Calu3 (cell line): ENCODE measurements around the gene CTAGE4. TPM values are rescaled to one million over a fixed set of nuclear protein-coding genes. Genes with fewer than 3 reads are reported as not detected.
A peak's percentile ranks its signal among the peaks of the same experiment; 100 is the strongest.
"Not testable (repeated sequence)": the region's sequence is repeated elsewhere in the genome, so short reads cannot be mapped to it uniquely, and the experiment has no call there.

Experiments used
- BruUV-seq: library from RNA; stranded (reverse); fragments of 400-500 nt; replicated peaks from 2 replicates; lab custom pipeline; 2021; lab: Mats Ljungman, UMichigan
- CTCF ChIA-PET: fragments of 300-600 bp; sonication (Branson Sonifier 250); formaldehyde crosslinking; loops from one replicate; lab custom pipeline; 2022; ENCODE audit warnings: antibody characterized with exemption; lab: Charles Lee
- DNase-seq: peaks from one replicate; pipeline ENCODE4 v3.0.0; 2022
- H3K27ac Mint-ChIP-seq: one replicate; pipeline ENCODE4 v1.8.0; 2022; ENCODE audit warnings: mixed read lengths; ENCODE audit not compliant: unreplicated experiment
- H3K27me3 Mint-ChIP-seq: one replicate; pipeline ENCODE4 v1.8.0; 2022; ENCODE audit warnings: mixed read lengths; ENCODE audit not compliant: unreplicated experiment
- H3K36me3 Mint-ChIP-seq: one replicate; pipeline ENCODE4 v1.8.0; 2022; ENCODE audit warnings: mild to moderate bottlenecking, moderate library complexity, mixed read lengths; ENCODE audit not compliant: insufficient read depth, unreplicated experiment
- H3K4me1 Mint-ChIP-seq: one replicate; pipeline ENCODE4 v1.8.0; 2022; ENCODE audit warnings: mild to moderate bottlenecking, low read depth, mixed read lengths; ENCODE audit not compliant: unreplicated experiment
- H3K4me3 Mint-ChIP-seq: one replicate; pipeline ENCODE4 v1.8.0; 2022; ENCODE audit warnings: mild to moderate bottlenecking, low read depth, moderate library complexity, mixed read lengths; ENCODE audit not compliant: unreplicated experiment
- H3K9me3 Mint-ChIP-seq: one replicate; pipeline ENCODE4 v1.8.0; 2022; ENCODE audit warnings: low read depth, mixed read lengths; ENCODE audit not compliant: unreplicated experiment
- CTCF ChIP-seq: fragments of 200-600 bp; IDR thresholded peaks from one replicate; pipeline ENCODE4 v1.8.0; 2022; ENCODE audit warnings: antibody characterized with exemption; ENCODE audit not compliant: unreplicated experiment
- intact Hi-C: fragments of 100-400 bp; cut with micrococcal nuclease; formaldehyde crosslinking; loops from one replicate; pipeline ENCODE4 v1.10.0; 2022; ENCODE audit not compliant: unreplicated experiment
- total RNA-seq: library from RNA; stranded (reverse); gene quantifications from 2 replicates; pipeline ENCODE4 v1.2.3, GENCODE V29; 2022

Gene CTAGE4
- total RNA-seq, 1 experiment from 2014 or later, result 20.7 TPM

GRCh38 chr7:144174613-144175012 is 8.7 kb upstream of the CTAGE4 start:
- no peak for TF ChIP-seq CTCF
- no peak for DNase-seq
- no peaks in the 10 kb centered on the region for H3K36me3 Mint-ChIP-seq
- H3K27ac Mint-ChIP-seq, result no peak overlapping the region
- CTCF ChIA-PET, result no interaction called here
- no peaks in the 10 kb centered on the region for H3K27me3 Mint-ChIP-seq
- H3K9me3 Mint-ChIP-seq, result no peaks in the 10 kb centered on the region
- H3K4me3 Mint-ChIP-seq, result no peak overlapping the region
- H3K4me1 Mint-ChIP-seq, result no peaks in the 10 kb centered on the region
- BruUV-seq, result no TSS peak
- intact Hi-C loops, result loop anchor here (5.0 kb wide), 1 partner anchor 263 kb away; no protein-coding TSS in a partner anchor

GRCh38 chr7:144178380-144179164 is 4.7 kb upstream of the CTAGE4 start:
- H3K36me3 Mint-ChIP-seq, BruUV-seq, H3K4me1 Mint-ChIP-seq, DNase-seq, H3K27me3 Mint-ChIP-seq, H3K4me3 Mint-ChIP-seq, H3K27ac Mint-ChIP-seq, H3K9me3 Mint-ChIP-seq: not testable (repeated sequence)
- CTCF ChIA-PET, result interaction anchor here (0.7 kb wide), 1 partner anchor 276 kb away, joined by 3 read pairs; the partner anchor contains the start of gene TCAF1
- intact Hi-C loops, result loop anchor here (5.0 kb wide), 1 partner anchor 259 kb away; no protein-coding TSS in a partner anchor

DNA sequence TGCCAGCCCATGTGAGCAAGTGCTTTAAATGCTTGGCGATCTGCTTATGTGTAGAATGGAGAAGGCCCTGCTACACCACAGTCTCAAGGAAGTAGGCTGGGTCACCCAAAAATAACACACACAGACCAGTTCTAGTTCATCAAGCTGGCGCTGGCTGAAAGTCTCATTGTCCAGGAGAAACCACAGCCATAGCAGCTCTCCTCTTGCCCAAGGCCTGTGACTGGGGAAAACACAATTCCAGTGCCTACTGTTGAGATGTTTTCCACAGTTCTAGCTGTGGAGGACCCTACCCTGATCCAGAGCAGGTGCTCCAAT is 4.1 kb upstream of the CTAGE4 start:
- not testable (repeated sequence) for BruUV-seq

DNA sequence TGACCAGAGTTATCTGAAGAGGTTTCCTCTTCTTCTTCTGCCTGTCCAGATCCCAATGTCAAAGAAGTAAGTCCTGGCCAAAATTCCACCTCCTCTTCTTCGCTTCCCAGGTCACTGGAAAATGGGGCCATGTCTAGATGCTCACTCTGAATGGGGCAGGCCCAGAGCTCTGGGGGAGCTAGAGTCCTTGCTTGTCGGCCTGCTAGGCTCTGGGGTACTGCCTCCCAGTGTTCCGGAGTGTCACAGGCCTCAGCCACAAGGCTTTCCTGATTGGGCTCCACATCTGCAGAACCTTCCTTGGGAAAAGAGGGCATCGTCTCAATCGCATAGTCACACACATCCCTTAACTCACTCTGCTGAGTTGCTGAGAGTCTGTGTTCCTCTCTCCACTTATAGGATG is 4.6 kb downstream of the CTAGE4 start:
- CTCF ChIA-PET, BruUV-seq: not testable (repeated sequence)

More for the DNA sequence above, 4.1 kb upstream of the CTAGE4 start:
- H3K9me3 Mint-ChIP-seq, CTCF ChIA-PET, DNase-seq, H3K27me3 Mint-ChIP-seq, H3K4me3 Mint-ChIP-seq, H3K4me1 Mint-ChIP-seq, H3K27ac Mint-ChIP-seq, H3K36me3 Mint-ChIP-seq: not testable (repeated sequence)
- intact Hi-C loops, result loop anchor here (5.0 kb wide), 1 partner anchor 258 kb away; no protein-coding TSS in a partner anchor

DNA sequence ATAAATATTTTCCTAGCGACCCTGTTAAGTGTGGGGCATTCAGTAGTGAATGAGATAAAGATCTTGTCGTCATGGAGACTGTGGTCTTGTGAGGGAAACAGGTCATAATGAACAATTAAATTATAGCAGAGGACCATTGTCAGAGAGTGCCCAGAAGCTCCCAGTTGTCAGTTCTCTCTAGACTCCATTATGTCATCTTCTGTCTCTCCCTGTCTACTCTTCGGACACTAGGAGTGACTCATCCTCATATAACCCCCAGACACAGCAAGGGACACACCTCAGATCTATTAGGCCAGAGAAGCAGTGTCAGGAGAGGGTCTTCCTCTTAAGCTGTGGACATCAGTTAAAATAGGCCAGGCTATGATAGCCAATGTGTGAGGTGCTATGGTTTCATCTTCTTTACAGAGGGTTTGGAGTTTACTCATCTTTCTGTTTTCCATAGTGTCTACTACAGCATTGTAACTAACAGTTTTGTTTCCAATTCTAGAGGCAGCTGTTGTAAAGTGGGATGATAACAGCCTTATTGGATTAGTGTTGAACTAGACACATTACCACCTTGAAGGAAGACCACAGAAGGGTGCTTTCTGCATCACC is 5.4 kb downstream of the CTAGE4 start:
- H3K4me1 Mint-ChIP-seq, H3K27ac Mint-ChIP-seq, DNase-seq, H3K4me3 Mint-ChIP-seq, CTCF ChIA-PET, intact Hi-C loops, H3K27me3 Mint-ChIP-seq, BruUV-seq, H3K36me3 Mint-ChIP-seq, H3K9me3 Mint-ChIP-seq: not testable (repeated sequence)

More for the DNA sequence above, 4.6 kb downstream of the CTAGE4 start:
- H3K4me3 Mint-ChIP-seq, DNase-seq, H3K9me3 Mint-ChIP-seq, H3K27me3 Mint-ChIP-seq, H3K27ac Mint-ChIP-seq, H3K36me3 Mint-ChIP-seq, H3K4me1 Mint-ChIP-seq, intact Hi-C loops: not testable (repeated sequence)

DNA sequence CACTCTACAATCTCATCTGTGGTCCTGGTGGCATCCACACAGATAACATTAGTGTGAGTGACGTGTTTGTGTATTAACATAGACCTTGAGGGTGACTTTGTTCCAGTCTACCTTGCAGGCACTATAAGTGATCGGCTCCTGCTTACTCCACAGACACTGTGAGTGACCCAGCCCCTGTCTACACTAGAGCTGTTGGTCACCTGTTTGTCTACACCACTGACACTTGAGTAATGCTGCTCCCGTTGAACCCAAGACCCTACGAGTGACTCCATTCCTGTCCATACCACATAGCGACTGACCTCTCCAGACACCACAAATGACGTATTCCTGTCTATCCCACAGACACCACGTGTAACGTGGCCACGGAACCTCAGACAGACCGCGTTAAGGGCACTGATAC is 10.5 kb downstream of the CTAGE4 start:
- CTCF ChIA-PET, BruUV-seq: not testable (repeated sequence)

GRCh38 chr7:144194453-144194852 is 11.2 kb downstream of the CTAGE4 start:
- CTCF ChIA-PET, intact Hi-C loops, H3K9me3 Mint-ChIP-seq, H3K4me3 Mint-ChIP-seq, H3K4me1 Mint-ChIP-seq, H3K27me3 Mint-ChIP-seq, H3K36me3 Mint-ChIP-seq, H3K27ac Mint-ChIP-seq, DNase-seq: not testable (repeated sequence)
- TSS peak; percentile 75 for BruUV-seq

More for the DNA sequence above, 10.5 kb downstream of the CTAGE4 start:
- H3K4me3 Mint-ChIP-seq, H3K36me3 Mint-ChIP-seq, H3K27me3 Mint-ChIP-seq, DNase-seq, H3K4me1 Mint-ChIP-seq, H3K27ac Mint-ChIP-seq, H3K9me3 Mint-ChIP-seq, intact Hi-C loops: not testable (repeated sequence)

DNA sequence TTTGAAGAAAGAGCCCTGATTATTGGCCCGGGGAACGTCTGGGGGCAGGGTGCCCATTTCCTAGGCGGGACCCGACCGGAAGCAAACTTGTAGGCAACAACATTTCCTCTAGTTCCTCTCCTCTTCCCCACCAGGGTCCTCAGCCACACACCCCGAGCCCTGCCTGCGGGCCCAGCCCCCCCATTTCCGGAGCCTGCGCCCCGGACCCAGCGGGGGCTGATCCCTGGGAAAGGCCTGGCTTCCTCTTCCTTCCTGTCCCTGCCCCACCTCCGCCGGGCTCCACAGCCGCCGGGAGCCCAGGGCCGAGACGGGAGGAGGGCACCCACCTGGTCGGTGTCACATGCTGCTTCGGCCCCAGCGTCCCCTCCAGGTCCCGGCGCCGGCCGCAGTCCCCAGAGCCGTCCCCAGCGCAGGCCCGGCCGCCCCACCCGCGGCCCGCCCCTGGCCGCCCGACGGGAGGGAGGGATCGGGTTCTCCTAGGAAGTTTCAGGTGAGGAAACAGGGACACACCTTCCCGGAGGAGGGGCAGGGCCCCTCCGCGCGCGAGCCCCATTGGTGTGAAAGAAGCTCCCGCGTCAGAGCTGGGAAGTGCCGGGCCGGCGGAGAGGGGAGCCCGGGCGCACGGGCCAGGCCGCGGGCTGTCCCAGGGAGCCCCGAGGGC is 12.1 kb downstream of the CTAGE4 start, which contains the start of gene ARHGEF35:
Gene ARHGEF35 (minus strand): TSS at position 622 of the 661 bp plus-strand sequence. CDS start 7,450 bp downstream, outside the sequence.
- H3K9me3 Mint-ChIP-seq, H3K27ac Mint-ChIP-seq, DNase-seq, H3K4me3 Mint-ChIP-seq, CTCF ChIA-PET, H3K4me1 Mint-ChIP-seq, H3K27me3 Mint-ChIP-seq, BruUV-seq, intact Hi-C loops, H3K36me3 Mint-ChIP-seq: not testable (repeated sequence)

DNA sequence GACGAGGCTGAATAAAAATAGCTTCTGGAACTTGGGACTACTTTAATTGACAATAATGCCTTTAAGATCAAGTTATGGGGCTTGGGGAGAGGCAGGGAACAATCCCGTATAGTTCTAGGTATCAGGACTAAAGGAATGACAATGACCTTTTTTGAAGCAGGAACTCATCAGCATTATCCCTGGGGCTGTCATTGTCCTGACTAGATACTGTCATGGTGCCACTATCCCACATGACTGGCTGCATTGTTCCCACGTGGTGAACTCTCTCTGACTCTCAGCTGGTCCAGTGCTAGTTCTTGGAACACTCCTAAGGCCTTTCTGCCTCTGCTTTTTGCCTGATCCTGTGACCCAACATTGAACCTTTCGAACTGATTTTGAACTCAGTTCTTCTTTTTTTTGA is 15.7 kb downstream of the CTAGE4 start:
- CTCF ChIA-PET, BruUV-seq: not testable (repeated sequence)

More for the DNA sequence above, 15.7 kb downstream of the CTAGE4 start:
- H3K4me1 Mint-ChIP-seq, H3K4me3 Mint-ChIP-seq, H3K27me3 Mint-ChIP-seq, DNase-seq, H3K36me3 Mint-ChIP-seq, H3K27ac Mint-ChIP-seq, H3K9me3 Mint-ChIP-seq, intact Hi-C loops: not testable (repeated sequence)
